Myocyte (in vitro differentiated cells): ENCODE data around the gene PORCN. TPM values are rescaled to one million over a fixed set of nuclear protein-coding genes. Genes with fewer than 3 reads are reported as not detected.
A peak's percentile ranks its signal among the peaks of the same experiment; 100 is the strongest.
"Not testable (repeated sequence)": the region's sequence is repeated elsewhere in the genome, so short reads cannot be mapped to it uniquely, and the experiment has no call there.

Source experiments
- DNase-seq: peaks from one replicate; pipeline ENCODE4 v3.0.0-alpha.2; 2012; ENCODE audit warnings: low read depth
- total RNA-seq: library from RNA; depleted of rRNA; stranded (reverse); fragments of >200 nt; gene quantifications from 2 replicates; pipeline ENCODE4 v1.2.3, GENCODE V29; 2014

Gene PORCN
- total RNA-seq, 1 donor from 2014 or later, result 33.1 TPM

GRCh38 chrX:48539345-48540027 is 30.7 kb downstream of the PORCN start, which contains the start of gene TBC1D25:
TSS of gene TBC1D25 (plus strand) at chrX:48539714. CDS start at chrX:48539798, 84 bp downstream.
- peak; percentile 95 for DNase-seq

- peak; percentile 28 for DNase-seq
Observed at GRCh38 chrX:48540028-48540375, 31.2 kb downstream of the PORCN start.

- DNase-seq, result no peak
Observed at GRCh38 chrX:48540480-48540879, 31.7 kb downstream of the PORCN start.

- DNase-seq, result no peak
Observed at GRCh38 chrX:48541140-48541814, 32.5 kb downstream of the PORCN start.

GRCh38 chrX:48548871-48549270 is 40.1 kb downstream of the PORCN start:
- DNase-seq, result no peak

- not testable (repeated sequence) for DNase-seq
Observed at GRCh38 chrX:48555731-48556325, 47.0 kb downstream of the PORCN start.

- DNase-seq, result no peak
Observed at GRCh38 chrX:48558271-48558670, 49.5 kb downstream of the PORCN start.

GRCh38 chrX:48559636-48560035 is 50.8 kb downstream of the PORCN start:
- no peak for DNase-seq

GRCh38 chrX:48560056-48560455 is 51.3 kb downstream of the PORCN start:
- no peak for DNase-seq

- DNase-seq, result no peak
Observed at GRCh38 chrX:48560681-48561080, 51.9 kb downstream of the PORCN start.

- no peak for DNase-seq
Observed at GRCh38 chrX:48569958-48570357, 61.2 kb downstream of the PORCN start.

Other genes with a start within 250 kb of the PORCN start
- gene SSX3, start 152.3 kb upstream of the PORCN start, total RNA-seq, result not detected in 2 replicates
- gene SSX4, start 125.5 kb upstream of the PORCN start, total RNA-seq, result 0.64 and 0.78 TPM in 2 replicates
- 0.64 and 0.78 TPM in 2 replicates for gene SSX4B, start 97.0 kb upstream of the PORCN start, total RNA-seq
- gene SLC38A5, start 38.7 kb upstream of the PORCN start, total RNA-seq, result 1.8 and 2.3 TPM in 2 replicates
- 79.5 and 90.0 TPM in 2 replicates for gene FTSJ1, start 32.8 kb upstream of the PORCN start, total RNA-seq
- 30.2 and 46.1 TPM in 2 replicates for gene EBP, start 12.8 kb downstream of the PORCN start, total RNA-seq
- 8.4 and 8.6 TPM in 2 replicates for gene TBC1D25, start 30.7 kb downstream of the PORCN start, total RNA-seq
- gene RBM3, start 65.5 kb downstream of the PORCN start, total RNA-seq, result 57.4 and 69.8 TPM in 2 replicates
- gene WDR13, start 88.5 kb downstream of the PORCN start, total RNA-seq, result 110 and 139 TPM in 2 replicates
- gene WAS, start 174.8 kb downstream of the PORCN start, total RNA-seq, result 0.19 TPM in 1 of 2 replicates, not detected in the other
- 2.8 and 3.1 TPM in 2 replicates for gene SUV39H1, start 187.7 kb downstream of the PORCN start, total RNA-seq